ENCODE measurements around the gene VWA8.

The VWA8 gene

GRCh38 chr13:41609828-41610227, 351.1 kb downstream of the VWA8 start:
- H3K27me3 ChIP-seq (ENCODE audit: insufficient read depth, low read length) = no peaks in the 10 kb centered on the region
- H3K4me1 ChIP-seq (ENCODE audit: control insufficient read depth, insufficient read depth, low read length, unreplicated experiment) = peaks cover 14% of the 10 kb centered on the region
- H3K27ac ChIP-seq (ENCODE audit: low read depth, low read length) = no peak overlapping the region
- no peaks in the 10 kb centered on the region for H3K79me2 ChIP-seq (ENCODE audit: control insufficient read depth, insufficient read depth, low read length, unreplicated experiment)
- no peaks in the 10 kb centered on the region for H3K36me3 ChIP-seq (ENCODE audit: insufficient read depth, low read length)
- no peak overlapping the region for H2AFZ ChIP-seq (ENCODE audit: low read length, unreplicated experiment)
- H3K4me3 ChIP-seq (ENCODE audit: low read depth, low read length) = no peak overlapping the region

GRCh38 chr13:41608839-41609177, 352.1 kb downstream of the VWA8 start:
- no peaks in the 10 kb centered on the region for H3K36me3 ChIP-seq (ENCODE audit: insufficient read depth, low read length)
- H3K27me3 ChIP-seq (ENCODE audit: insufficient read depth, low read length) = no peaks in the 10 kb centered on the region
- no peaks in the 10 kb centered on the region for H3K79me2 ChIP-seq (ENCODE audit: control insufficient read depth, insufficient read depth, low read length, unreplicated experiment)
- H3K27ac ChIP-seq (ENCODE audit: low read depth, low read length) = no peak overlapping the region
- H2AFZ ChIP-seq (ENCODE audit: low read length, unreplicated experiment) = no peak overlapping the region
- H3K4me3 ChIP-seq (ENCODE audit: low read depth, low read length) = no peak overlapping the region
- peaks cover 10% of the 10 kb centered on the region for H3K4me1 ChIP-seq (ENCODE audit: control insufficient read depth, insufficient read depth, low read length, unreplicated experiment)

DNA sequence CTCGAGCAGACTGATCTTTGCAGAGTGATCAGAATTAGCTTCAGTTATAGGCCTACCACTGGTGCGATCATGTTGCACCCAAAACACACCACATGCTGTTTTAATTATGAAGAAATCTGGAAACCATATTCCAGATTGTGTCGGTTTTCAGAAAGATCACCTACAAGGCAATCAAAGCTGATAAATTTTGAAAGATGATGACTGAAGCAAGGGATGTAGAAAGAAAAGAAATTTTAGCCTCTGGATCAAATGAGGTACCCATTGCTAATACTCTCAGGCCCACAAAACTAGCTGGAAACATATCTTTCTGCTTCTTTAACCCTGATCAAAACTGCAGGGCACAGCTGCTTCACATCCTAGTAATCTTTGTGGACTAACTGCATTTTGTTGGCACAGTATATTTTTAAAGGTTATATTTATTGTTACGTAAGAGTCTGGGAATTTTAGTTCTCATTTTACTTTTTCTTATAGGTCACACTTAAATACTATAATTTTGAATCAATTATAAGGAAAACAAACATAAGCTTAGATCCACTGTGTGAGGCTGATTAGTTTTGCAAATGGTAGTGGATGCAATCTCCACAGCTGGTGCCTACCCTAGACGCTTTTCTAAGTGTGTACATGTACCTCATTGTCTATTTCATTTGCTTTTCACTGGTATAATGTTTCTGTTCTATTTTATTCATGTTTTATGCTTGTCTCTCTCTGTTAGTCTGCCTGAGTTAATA, 352.6 kb downstream of the VWA8 start:
- Histone ChIP-seq H3K79me2 (ENCODE audit: control insufficient read depth, insufficient read depth, low read length, unreplicated experiment) (no peaks in the 10 kb centered on the region), H3K36me3 (ENCODE audit: insufficient read depth, low read length) (no peaks in the 10 kb centered on the region), H2AFZ (ENCODE audit: low read length, unreplicated experiment) (no peak overlapping the region), H3K4me1 (ENCODE audit: control insufficient read depth, insufficient read depth, low read length, unreplicated experiment) (peaks cover 10% of the 10 kb centered on the region), H3K27ac (ENCODE audit: low read depth, low read length) (no peak overlapping the region), H3K4me3 (ENCODE audit: low read depth, low read length) (no peak overlapping the region), H3K27me3 (ENCODE audit: insufficient read depth, low read length) (no peaks in the 10 kb centered on the region)

- Histone ChIP-seq H3K36me3 (ENCODE audit: insufficient read depth, low read length) (no peaks in the 10 kb centered on the region), H3K27me3 (ENCODE audit: insufficient read depth, low read length) (no peaks in the 10 kb centered on the region), H3K4me1 (ENCODE audit: control insufficient read depth, insufficient read depth, low read length, unreplicated experiment) (peaks cover 10% of the 10 kb centered on the region), H3K27ac (ENCODE audit: low read depth, low read length) (no peak overlapping the region), H2AFZ (ENCODE audit: low read length, unreplicated experiment) (no peak overlapping the region), H3K4me3 (ENCODE audit: low read depth, low read length) (no peak overlapping the region), H3K79me2 (ENCODE audit: control insufficient read depth, insufficient read depth, low read length, unreplicated experiment) (no peaks in the 10 kb centered on the region)
These were observed 354.3 kb downstream of the VWA8 start for GRCh38 chr13:41606646-41607045.

GRCh38 chr13:41605319-41606285, 355.3 kb downstream of the VWA8 start:
- H3K36me3 ChIP-seq (ENCODE audit: insufficient read depth, low read length) = no peaks in the 10 kb centered on the region
- peaks cover 6% of the 10 kb centered on the region for H3K4me1 ChIP-seq (ENCODE audit: control insufficient read depth, insufficient read depth, low read length, unreplicated experiment)

GRCh38 chr13:41603917-41604316, 357.0 kb downstream of the VWA8 start:
- Histone ChIP-seq H2AFZ (ENCODE audit: low read length, unreplicated experiment) (no peak overlapping the region), H3K4me3 (ENCODE audit: low read depth, low read length) (no peak overlapping the region), H3K79me2 (ENCODE audit: control insufficient read depth, insufficient read depth, low read length, unreplicated experiment) (no peaks in the 10 kb centered on the region), H3K36me3 (ENCODE audit: insufficient read depth, low read length) (no peaks in the 10 kb centered on the region), H3K27ac (ENCODE audit: low read depth, low read length) (no peak overlapping the region), H3K4me1 (ENCODE audit: control insufficient read depth, insufficient read depth, low read length, unreplicated experiment) (no peaks in the 10 kb centered on the region), H3K27me3 (ENCODE audit: insufficient read depth, low read length) (no peaks in the 10 kb centered on the region)

More at GRCh38 chr13:41605319-41606285, 355.3 kb downstream of the VWA8 start:
- Histone ChIP-seq H3K4me3 (ENCODE audit: low read depth, low read length) (no peak overlapping the region), H3K27me3 (ENCODE audit: insufficient read depth, low read length) (no peaks in the 10 kb centered on the region), H2AFZ (ENCODE audit: low read length, unreplicated experiment) (no peak overlapping the region), H3K27ac (ENCODE audit: low read depth, low read length) (no peak overlapping the region), H3K79me2 (ENCODE audit: control insufficient read depth, insufficient read depth, low read length, unreplicated experiment) (no peaks in the 10 kb centered on the region)

DNA sequence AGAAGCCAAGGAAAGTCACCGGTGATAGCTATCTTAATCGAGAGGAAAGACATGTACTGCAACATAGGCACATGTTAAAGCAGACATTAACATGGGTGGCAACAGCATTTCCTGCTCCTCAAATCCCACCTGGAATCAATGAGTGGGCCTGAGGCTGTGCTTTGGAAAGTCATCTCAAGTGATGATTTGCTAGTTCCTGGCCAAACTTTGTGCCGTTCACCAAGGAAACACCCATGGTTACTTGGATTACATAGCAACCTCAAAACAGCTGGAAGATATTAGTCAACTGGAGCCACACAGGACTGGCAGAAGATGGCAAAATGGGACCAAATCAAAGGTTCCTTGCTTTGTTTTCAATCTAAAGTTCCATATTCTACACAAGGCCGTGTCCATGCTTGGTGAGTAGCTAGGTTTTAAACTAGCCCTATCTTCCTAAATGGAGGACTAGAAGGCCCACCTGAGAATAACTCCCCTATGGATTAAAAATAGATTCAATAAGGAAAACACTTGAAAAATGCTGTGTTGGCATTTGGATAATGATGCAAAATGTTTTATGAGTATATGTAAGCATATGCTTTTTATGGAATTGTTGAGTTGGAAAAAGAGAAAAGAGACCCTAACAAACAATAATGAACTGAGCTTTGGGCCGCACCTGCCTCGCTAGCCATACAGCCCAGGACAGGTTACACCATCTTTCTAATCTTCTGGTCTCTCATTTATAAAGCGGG, 359.0 kb downstream of the VWA8 start:
- Histone ChIP-seq H3K4me1 (ENCODE audit: control insufficient read depth, insufficient read depth, low read length, unreplicated experiment) (peaks cover 4% of the 10 kb centered on the region), H2AFZ (ENCODE audit: low read length, unreplicated experiment) (no peak overlapping the region), H3K36me3 (ENCODE audit: insufficient read depth, low read length) (no peaks in the 10 kb centered on the region), H3K27ac (ENCODE audit: low read depth, low read length) (no peak overlapping the region), H3K27me3 (ENCODE audit: insufficient read depth, low read length) (no peaks in the 10 kb centered on the region), H3K79me2 (ENCODE audit: control insufficient read depth, insufficient read depth, low read length, unreplicated experiment) (no peaks in the 10 kb centered on the region), H3K4me3 (ENCODE audit: low read depth, low read length) (no peak overlapping the region)

DNA sequence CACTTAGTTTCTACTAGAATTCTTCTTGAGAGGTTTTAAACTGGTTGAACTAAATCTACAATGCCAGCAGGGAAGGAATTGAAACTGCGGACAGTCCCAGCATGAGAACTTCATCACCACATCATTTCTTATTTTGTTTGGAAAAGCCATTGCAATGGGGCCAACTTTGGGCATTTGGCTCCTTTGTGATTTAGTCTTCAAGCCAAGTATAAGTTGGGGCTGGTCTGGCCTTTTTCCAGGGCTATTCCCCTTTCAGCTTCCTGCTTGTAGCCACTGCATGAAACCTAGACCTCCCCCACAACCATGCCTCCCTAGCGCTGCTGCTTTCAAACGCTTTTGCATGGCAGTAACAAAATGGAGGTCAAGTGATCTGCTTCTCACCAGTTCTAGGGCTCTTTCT, 361.3 kb downstream of the VWA8 start:
- Histone ChIP-seq H3K4me1 (ENCODE audit: control insufficient read depth, insufficient read depth, low read length, unreplicated experiment) (peaks cover 13% of the 10 kb centered on the region), H3K27ac (ENCODE audit: low read depth, low read length) (no peak overlapping the region)

GRCh38 chr13:41597348-41598041, 363.4 kb downstream of the VWA8 start:
- H3K27me3 ChIP-seq (ENCODE audit: insufficient read depth, low read length) = no peaks in the 10 kb centered on the region
- no peak overlapping the region for H3K27ac ChIP-seq (ENCODE audit: low read depth, low read length)
- H3K4me3 ChIP-seq (ENCODE audit: low read depth, low read length) = no peak overlapping the region
- H3K79me2 ChIP-seq (ENCODE audit: control insufficient read depth, insufficient read depth, low read length, unreplicated experiment) = no peaks in the 10 kb centered on the region
- peaks cover 13% of the 10 kb centered on the region for H3K4me1 ChIP-seq (ENCODE audit: control insufficient read depth, insufficient read depth, low read length, unreplicated experiment)
- no peak overlapping the region for H2AFZ ChIP-seq (ENCODE audit: low read length, unreplicated experiment)
- H3K36me3 ChIP-seq (ENCODE audit: insufficient read depth, low read length) = no peaks in the 10 kb centered on the region

More for the DNA sequence above, 361.3 kb downstream of the VWA8 start:
- Histone ChIP-seq H2AFZ (ENCODE audit: low read length, unreplicated experiment) (no peak overlapping the region), H3K27me3 (ENCODE audit: insufficient read depth, low read length) (no peaks in the 10 kb centered on the region), H3K36me3 (ENCODE audit: insufficient read depth, low read length) (no peaks in the 10 kb centered on the region), H3K4me3 (ENCODE audit: low read depth, low read length) (no peak overlapping the region), H3K79me2 (ENCODE audit: control insufficient read depth, insufficient read depth, low read length, unreplicated experiment) (no peaks in the 10 kb centered on the region)

GRCh38 chr13:41596190-41596589, 364.7 kb downstream of the VWA8 start:
- H3K27ac ChIP-seq (ENCODE audit: low read depth, low read length) = no peak overlapping the region
- H3K4me3 ChIP-seq (ENCODE audit: low read depth, low read length) = no peak overlapping the region
- H3K4me1 ChIP-seq (ENCODE audit: control insufficient read depth, insufficient read depth, low read length, unreplicated experiment) = peaks cover 13% of the 10 kb centered on the region
- H3K36me3 ChIP-seq (ENCODE audit: insufficient read depth, low read length) = no peaks in the 10 kb centered on the region
- H2AFZ ChIP-seq (ENCODE audit: low read length, unreplicated experiment) = no peak overlapping the region
- H3K27me3 ChIP-seq (ENCODE audit: insufficient read depth, low read length) = no peaks in the 10 kb centered on the region
- H3K79me2 ChIP-seq (ENCODE audit: control insufficient read depth, insufficient read depth, low read length, unreplicated experiment) = no peaks in the 10 kb centered on the region
